Stimulated activated CD8-positive, alpha-beta memory T cell treated with anti-CD3 and anti-CD28 coated beads, Interleukin-15, amount 100 ng/mL, for 1 hour (primary cell): Measurements from ENCODE around the gene PRM2.

Source experiments
- DNase-seq: peaks from one replicate; pipeline ENCODE4 v3.0.0-alpha.2; 2020; ENCODE audit warnings: low read depth

The PRM2 gene

GRCh38 chr16:11225677-11226549 lies 50.4 kb downstream of the PRM2 start:
- DNase-seq = no peak
